SK-N-SH (cell line): Measurements from ENCODE around the gene GTPBP8.

Source experiments
- CHD2 ChIP-seq: fragments of 150-350 bp; IDR thresholded peaks from 2 replicates; pipeline ENCODE4 v1.6.1; 2018; ENCODE audit warnings: low read length; ENCODE audit not compliant: partially characterized antibody
- CTCF ChIP-seq: fragments of 200-600 bp; sonication (generic); IDR thresholded peaks from 2 replicates; pipeline ENCODE4 v1.6.1; 2017; ENCODE audit warnings: antibody characterized with exemption, mild to moderate bottlenecking, moderate library complexity
- RAD21 ChIP-seq: IDR thresholded peaks from 2 replicates; pipeline ENCODE4 v1.6.1; 2012; ENCODE audit warnings: mild to moderate bottlenecking, low read length
- SIN3A ChIP-seq: IDR thresholded peaks from 2 replicates; pipeline ENCODE4 v1.6.1; 2012; ENCODE audit warnings: low read depth, mild to moderate bottlenecking, low read length, moderate library complexity, borderline replicate concordance
- TAF1 ChIP-seq: IDR thresholded peaks from 2 replicates; pipeline ENCODE4 v1.6.1; 2012; ENCODE audit warnings: low read depth, mild to moderate bottlenecking, low read length, moderate library complexity, borderline replicate concordance

- TF ChIP-seq CHD2 (no peak), CTCF (peak; percentile 90), RAD21 (peak; percentile 96), SIN3A (no peak), TAF1 (no peak)
Measured at GRCh38 chr3:113051302-113051711, 60.5 kb downstream of the GTPBP8 start.
